GM21529 (cell line): ENCODE data around the gene SIL1.
"Not testable (repeated sequence)": the region's sequence is repeated elsewhere in the genome, so short reads cannot be mapped to it uniquely, and the experiment has no call there.

Source experiments
- ATAC-seq: cut with Tn5 transposase; IDR thresholded peaks from one replicate; pipeline ENCODE4 v1.9.1; 2021; ENCODE audit not compliant: unreplicated experiment

The SIL1 gene

DNA sequence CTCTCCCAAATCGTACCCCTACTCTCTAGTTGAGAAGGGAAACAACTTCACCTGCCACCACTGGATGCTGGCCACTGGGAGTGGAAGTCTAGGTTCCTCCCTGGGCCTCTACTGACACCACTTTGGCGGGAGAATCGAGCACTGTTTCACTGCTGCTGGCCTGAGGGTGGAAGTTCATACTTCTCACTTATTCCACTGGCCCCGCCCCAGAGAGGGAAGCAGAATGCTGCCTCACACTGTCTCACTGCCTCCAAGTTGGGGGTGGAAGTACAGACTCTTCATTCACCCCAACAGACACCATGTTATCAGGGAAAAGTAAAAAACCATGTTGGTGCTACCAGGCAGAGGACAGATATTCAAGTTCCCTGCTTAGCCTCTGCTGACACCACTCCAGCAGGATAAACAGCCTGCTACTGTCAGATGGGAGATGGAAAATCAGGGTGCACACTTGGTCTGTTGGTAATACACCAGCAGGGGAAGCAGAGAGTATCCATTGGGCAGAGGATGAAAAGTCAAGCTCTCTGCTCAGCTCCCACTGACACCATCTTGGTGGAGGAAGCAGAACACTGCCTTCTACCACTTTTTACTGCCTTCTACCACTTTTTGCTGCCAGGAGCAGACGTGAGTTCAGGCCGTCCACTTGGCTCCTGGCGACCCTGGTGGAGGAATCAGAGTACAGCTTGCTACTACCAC, 159.4 kb downstream of the SIL1 start:
- no peak for ATAC-seq

DNA sequence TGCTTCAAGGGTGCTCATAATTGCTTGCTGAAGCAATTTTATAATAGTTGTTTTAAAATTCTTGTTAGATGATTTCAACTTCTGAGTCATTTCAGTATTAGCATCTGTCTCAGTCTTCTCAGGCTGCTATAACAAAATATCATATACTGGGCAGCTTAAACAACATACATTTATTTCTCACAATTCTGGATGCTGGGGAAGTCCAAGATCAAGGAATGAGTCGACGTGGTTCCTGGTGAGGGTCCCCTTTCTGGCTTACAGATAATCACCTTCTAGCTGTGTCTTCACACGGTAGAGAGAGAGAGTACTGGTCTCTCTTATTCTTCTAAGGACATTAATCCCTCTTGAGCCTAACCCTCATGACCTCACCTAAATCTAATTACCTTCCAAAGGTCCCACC, 160.4 kb downstream of the SIL1 start:
- ATAC-seq: no peak

DNA sequence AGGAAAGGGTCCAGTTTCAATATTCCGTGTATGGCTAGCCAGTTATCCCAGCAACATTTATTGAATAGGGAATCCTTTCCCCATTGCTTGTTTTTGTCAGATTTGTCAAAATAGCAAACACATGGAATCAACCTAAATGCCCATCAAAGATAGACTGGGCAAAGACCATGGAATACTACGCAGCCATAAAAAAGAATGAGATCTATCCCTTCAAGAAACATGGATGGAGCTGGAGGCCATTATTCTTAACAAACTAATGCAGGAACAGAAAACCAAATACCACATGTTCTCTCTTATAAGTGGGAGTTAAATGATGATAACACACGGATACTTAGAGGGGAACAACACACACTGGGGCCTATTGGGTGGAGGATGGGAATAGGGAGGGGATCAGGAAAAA, 161.8 kb downstream of the SIL1 start:
- ATAC-seq: not testable (repeated sequence)

DNA sequence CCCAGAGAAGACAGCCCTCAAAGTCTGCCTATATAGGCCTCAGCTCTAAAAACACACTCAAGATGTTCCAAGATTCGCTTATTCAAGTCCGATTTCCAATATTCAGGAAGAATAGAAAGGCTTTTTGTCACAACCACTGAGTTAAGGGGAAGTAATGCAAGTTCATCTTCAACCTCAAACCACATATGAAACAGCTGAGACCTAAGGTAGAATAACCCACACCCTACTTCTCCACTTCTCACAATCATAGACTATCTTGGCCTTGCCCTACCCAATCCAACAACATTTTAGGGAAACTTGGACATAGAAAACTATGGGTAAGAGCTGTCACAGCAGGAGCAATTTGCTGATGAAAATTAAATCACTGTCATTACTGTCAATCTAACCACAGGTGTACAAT, 171.0 kb downstream of the SIL1 start:
- ATAC-seq: no peak

DNA sequence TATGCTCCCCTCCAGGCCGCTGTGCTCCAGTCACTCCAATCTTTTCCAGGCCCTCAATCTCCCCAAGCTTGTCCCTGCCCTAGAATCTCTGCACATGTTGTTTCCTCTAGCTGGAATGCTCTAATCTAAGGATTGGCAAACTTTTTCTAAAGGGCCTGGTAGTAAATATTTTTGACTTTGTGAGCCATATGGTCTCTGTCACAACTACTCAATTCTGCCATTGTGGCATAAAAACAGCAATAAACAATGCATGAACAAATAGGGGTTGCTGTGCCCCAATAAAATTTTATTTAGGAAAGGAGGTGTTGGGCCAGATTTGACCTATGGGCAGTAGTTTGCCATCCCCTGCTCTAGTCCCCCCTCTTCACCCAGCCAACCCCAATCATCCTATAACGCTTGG, 172.5 kb downstream of the SIL1 start:
- ATAC-seq: no peak

DNA sequence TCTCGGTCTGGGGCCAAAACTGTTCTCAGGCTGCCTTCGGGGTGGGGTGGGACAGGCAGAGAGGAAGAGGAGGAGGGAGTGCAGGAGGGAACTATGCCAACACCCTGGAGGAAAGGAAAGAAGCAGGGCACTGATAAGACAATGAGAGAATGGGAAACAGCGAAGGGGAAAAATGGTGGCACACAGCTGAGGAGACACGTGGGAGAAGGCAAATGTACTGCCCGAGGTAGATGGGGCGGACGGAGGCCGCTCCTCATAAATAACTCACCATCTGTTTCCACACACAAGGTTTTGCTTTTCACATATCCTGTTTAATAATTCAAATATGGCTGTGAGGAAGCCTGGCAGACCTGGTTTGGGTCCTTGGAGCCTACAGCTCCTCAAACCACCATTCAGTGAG, 174.9 kb downstream of the SIL1 start:
- no peak for ATAC-seq

DNA sequence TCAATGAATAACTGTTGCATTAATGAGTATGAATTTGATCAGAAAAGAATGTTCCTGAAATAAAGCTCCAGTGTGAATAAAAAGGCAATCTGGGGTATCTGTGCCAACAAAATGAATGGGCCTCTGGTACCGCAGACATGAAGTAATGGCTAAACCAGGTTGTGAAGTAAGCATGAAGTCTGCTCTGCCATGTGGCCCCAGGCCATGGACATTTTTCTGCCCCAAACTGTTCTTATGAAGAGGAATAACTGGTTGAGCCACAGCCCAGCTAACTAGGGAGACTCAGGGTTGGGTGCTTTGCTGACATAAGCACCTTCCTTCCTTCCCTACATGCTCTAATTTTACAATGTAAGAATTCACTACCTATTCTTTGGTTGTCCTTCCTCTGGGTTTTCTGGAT, 175.6 kb downstream of the SIL1 start:
- ATAC-seq: no peak

DNA sequence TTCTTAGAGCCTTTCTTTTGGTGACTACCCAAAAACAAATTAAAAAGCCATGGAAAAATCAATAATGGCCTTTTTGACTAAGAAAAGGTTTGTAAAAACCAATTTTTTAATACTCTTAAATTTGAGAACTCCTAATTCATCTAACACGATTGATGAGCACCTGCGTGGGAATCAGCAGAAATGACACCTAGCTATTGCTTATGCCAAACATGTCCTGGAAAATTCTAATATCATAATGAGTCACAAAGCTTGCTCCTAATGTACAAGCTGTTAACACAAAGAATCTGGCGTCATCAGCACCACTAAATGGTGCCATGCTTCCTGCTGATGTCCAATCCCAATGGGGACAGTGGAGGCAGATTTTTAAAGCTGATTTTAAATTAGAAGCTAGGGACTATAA, 176.8 kb downstream of the SIL1 start:
- ATAC-seq: no peak

DNA sequence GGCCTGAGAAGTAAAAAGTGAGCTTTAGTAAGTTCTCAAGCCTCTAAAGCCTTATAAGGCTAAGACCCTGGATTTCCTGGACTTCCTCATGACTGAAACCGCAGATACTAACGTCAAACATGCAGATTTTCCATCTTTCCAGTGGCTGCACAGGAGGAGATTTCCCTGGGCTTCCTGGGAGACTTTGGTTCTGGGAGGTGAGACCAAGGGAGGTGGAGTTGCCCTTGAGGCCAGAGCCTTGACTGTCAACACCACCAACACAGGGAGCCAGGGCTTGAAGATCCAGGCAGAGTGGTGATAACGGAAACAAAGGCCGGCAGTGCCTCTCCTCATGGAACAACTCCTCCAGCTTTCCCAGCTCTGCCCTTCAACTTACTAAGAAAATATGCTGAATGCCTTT, 178.3 kb downstream of the SIL1 start:
- ATAC-seq: no peak

DNA sequence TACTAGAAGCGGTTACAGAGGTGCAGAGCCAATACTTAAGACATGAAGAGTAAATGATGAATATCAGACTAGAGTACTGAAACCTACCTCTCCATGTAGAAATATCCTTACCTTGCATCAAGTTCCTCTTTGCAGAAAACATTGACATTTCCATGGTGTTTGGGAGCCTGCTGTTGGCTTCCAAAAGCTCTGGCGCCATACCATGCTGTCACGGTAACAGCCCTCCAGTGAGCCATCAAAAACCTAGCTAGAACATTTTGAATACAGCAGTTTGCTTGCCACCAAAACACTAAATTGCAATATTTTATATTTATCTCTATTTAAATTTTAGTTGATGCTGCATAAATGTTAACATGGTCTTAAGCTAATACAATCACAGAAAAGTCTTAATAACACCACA, 179.0 kb downstream of the SIL1 start:
- ATAC-seq: no peak

DNA sequence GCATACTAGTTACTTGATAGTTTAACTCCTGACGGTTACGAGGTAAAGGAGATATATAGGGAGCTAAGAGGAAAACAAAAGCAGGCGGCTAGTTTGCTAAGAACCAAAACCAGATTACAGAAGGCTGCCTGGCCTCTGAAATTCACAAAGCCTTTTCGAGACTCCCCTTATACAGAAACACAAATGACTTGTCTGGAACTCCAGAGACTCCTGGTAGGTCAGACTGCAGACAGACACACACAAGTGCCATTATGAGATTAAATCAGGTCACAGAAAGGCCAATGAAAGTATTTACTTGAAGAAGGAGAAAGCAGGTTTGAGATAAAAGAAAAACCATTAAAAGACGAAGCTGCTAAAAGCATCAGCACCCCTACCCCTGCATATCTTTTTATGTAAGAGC, 180.5 kb downstream of the SIL1 start:
- no peak for ATAC-seq

DNA sequence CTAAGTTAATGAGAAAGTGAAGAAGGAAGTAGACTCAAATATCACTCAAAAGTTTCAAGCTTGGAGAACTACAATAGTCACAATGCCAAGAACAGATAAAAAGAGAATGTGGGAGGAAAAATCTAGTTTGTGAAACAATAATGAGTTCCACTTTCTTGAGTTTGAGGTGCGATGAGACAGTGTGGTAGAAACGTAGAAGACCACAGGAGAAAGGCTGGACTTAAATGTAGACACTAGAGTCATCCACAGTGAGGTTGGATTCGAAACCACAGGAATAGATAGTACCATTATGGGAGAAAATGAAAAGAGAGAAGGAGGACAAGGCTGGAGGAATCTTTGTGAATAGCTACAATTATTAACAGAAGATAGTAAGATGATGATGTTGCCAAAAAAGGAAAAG, 182.0 kb downstream of the SIL1 start:
- ATAC-seq: no peak

DNA sequence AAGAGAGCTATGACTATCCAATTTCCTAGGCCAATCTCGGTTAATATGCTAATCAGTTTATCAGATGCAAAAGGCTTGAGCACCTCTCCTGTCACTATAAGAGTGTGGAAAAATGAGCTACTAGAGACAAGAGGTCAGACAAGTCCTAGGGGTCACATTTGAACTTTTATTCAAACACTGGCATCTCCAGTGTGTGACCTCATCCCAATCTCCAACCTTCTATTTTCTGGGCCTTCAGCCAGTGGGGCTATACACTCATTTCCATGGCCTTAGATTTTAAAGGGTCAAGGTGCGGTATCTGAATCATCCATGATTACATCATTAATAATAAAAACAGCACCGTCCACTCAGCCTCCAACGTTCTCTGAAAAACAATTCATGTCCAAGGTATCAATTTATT, 183.4 kb downstream of the SIL1 start:
- no peak for ATAC-seq

DNA sequence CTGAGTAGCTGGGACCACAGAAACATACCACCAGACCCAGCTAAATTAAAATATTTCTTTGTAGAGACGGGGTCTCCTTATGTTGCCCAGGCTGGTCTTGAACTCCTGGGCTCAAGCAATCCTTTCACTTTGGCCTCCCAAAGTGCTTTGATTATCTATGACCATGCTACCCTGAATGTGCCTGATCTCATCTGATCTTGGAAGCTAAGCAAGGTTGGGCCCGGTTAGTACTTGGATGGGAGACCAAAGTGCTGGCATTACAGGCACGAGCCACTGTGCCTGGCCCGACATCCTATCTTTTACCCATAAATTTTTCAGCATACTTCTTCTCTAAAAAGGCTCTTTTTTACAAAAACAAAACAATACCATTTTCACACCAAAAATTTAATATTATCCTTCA, 186.0 kb downstream of the SIL1 start:
- no peak for ATAC-seq

DNA sequence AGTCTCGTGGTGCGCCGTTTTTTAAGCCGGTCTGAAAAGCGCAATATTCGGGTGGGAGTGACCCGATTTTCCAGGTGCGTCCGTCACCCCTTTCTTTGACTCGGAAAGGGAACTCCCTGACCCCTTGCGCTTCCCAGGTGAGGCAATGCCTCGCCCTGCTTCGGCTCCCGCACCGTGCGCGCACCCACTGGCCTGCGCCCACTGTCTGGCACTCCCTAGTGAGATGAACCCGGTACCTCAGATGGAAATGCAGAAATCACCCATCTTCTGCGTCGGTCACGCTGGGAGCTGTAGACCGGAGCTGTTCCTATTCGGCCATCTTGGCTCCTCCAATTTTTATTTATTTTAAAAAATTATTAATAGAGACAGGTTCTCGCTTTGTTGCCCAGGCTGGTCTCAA, 187.0 kb downstream of the SIL1 start:
- not testable (repeated sequence) for ATAC-seq

DNA sequence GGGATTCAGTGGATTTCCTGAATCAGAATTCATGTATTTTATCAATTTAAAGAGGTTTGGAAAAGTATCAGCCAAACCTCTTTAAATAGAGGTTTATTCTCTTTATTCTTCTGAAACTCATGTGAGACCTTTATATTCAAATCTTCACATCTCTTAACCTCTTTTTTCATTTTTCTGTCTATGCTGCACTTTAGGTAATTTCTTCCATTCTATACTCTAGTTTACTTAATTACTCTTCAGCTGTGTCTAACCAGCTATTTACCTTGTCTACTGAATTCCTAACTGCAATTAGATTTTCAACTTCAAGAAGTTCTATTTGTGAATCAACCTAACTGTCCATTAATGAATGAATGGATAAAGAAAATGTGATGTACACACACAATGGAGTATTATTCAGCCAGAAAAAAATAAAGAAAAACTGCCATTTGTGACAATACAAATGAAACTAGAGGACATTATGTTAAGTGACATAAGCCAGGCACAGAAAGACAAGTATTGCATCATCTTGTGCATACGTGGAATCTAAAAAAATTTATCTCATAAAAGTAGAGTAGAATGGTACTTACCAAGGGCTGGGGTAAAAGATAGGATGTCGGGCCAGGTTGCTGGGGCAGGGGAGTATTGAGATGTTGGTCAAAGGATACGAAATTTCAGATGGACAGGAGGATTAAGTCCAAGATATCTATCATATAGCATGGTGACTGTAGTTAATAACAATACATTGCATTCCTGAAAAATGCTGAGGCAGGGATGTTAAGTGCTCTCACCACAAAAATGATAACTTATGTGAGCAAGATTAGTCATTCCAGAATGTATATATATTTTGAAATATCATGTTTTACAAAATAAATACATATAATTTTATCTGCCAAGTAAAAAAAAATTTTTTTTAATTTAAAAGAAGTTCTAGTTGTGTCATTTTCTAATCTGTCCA, 193.5 kb downstream of the SIL1 start:
- no peak for ATAC-seq

DNA sequence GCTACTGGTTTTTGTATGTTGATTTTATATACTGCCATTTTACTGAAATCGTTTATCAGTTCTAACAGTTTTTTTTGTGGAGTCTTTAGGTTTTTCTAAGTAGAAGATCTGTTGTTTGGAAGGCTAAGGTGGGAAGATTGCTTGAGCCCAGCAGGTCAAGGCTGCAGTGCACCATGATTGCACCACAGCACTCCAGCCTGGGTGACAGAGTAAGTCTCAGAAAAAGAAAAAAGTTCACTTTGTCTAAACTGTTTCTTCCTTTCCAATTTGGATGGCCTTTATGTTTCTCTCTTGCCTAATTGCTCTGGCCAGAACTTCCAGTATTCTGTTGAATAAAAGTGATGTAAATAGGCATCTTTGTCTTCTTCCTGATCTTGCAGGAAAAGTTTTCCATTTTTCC, 198.5 kb downstream of the SIL1 start:
- no peak for ATAC-seq

DNA sequence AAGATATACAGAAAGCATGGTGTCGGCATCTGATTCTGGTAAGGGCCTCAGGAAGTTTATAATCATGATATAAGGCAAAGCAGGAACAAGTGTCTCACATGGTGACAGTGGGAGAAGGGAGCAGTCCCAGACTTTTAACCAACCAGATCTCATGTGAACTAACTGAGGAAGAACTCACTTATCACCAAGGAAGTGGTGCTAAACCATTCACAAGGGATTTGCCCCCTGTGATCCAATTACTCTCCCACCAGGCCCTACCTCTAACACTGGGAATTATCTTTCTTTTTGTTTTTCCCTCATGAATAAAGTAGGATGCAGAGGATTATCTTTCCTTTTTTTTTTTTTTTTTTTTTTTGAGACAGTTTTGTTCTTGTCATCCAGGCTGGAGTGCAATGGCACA, 199.6 kb downstream of the SIL1 start:
- no peak for ATAC-seq

DNA sequence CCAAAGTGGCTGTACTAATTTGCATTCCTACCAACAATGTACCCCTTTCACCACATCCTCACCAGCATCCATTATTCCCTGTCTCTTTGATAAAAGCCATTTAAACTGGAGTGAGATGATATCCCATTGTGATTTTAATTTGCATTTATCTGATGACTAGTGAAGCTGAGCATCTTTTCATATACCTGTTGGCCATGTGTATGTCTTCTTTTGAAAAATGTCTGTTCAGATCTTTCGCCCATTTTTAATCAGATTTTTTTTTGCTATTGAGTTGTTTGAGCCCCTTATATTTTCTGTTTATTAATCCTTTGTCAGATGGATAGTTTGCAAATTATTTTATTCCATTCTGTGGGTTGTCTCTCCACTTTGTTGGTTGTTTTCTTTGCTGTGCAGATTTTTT, 202.0 kb downstream of the SIL1 start:
- ATAC-seq: no peak

DNA sequence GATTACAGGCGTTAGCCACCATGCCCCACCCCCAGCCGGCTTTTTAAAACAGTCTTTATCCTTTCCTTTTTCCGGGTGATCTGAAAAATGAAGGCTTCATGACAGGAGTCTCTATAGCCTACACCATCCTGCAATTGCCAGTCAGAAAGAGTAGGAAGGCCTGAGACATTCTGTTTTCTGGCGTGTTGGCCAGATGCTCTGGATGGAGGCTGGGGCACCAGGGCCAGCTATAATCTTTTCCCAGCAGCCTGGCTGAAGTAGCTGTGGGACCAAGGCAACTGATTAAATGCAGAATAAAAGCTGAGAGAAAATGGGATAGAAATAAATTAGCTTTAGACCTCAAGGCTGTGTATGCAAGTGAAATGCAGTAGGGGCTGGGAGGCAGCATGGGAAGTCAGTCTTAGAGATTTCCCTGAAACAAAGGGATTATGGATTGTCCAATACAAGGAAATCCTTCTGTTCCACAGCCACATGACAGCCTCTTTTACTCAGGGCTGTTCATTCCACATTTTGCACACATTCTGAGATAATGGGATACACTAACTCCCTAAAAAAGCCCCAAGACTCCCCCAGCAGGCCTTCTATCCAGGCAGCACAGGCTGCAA, 207.1 kb downstream of the SIL1 start:
- ATAC-seq: no peak

DNA sequence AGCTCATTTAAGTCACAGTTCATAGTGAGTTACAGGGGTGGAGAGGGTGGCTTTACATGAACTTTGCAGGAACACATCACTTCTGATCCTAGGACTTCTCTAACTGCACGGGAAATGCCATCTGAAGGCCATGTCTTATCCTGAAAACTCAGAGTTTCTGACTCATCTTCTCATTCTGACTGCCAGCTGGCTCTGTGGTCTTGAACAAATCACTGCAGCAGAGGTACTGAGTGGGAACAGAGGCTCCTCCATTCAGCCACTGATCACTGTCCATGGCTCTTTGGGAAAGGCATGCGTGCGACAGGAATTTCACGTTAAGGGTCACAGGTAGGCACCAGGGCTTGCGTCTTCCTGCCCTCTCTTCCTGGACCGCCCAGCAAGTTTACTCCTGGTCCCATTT, 208.4 kb downstream of the SIL1 start:
- ATAC-seq: no peak

DNA sequence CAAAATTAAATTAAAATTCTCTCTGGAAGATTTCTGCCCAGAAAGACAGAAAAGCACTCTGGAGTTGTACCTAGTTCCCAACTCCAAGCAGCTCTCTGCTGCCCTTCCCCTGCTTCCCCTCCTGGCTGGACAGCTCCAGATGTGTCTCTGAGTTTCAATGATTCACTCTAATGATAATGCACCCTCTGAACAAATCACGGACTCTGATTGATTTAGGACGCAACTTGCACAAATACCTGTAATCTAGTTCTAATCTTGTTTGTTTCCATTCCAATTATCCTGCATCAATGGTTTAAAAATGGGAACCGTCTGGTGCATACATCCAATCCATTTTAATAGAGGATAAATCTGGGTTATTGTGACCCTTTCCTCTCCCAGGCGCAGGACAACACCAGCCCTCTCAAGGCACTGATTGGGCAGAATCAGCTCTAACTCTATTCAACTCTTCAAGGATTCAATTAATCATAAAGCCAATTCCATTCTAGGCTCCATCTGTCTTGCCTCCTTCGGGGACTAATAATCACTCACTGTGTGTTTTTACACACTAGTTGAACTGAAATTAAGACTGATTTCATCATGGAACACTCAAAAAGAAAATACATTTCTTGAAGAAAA, 211.9 kb downstream of the SIL1 start:
- ATAC-seq: no peak
